ENCODE data around the gene JAG2. TPM values are rescaled to one million over a fixed set of nuclear protein-coding genes. Genes with fewer than 3 reads are reported as not detected.

JAG2 gene
- total RNA-seq, 3 donors from 2014 or later = 4.2 to 15.4 (median 13.1) TPM

- peaks cover 0 to 15% of the 10 kb centered on the region in 2 donors for H3K4me1 ChIP-seq
- no peak overlapping the region for H3K4me3 ChIP-seq
- intact Hi-C loops (cut with DNase I; ENCODE audit: low total_unique reads) = no loop called here
- peak overlapping the region in 1 of 2 donors; percentile 19 for H3K27ac ChIP-seq
- no peaks in the 10 kb centered on the region for H3K36me3 ChIP-seq
- DNase-seq (ENCODE audit: low spot score in 2 of 2) = no peak
- TF ChIP-seq POLR2A (IDR thresholded peaks at IDR 0.05) = no peak
- TF ChIP-seq POLR2AphosphoS5 (IDR thresholded peaks at IDR 0.05) = no peak
- no peak for TF ChIP-seq CTCF (IDR thresholded peaks at IDR 0.05)
- no peaks in the 10 kb centered on the region for H3K9me3 ChIP-seq
- peaks cover 0 to 29% of the 10 kb centered on the region in 2 donors for H3K27me3 ChIP-seq
Measured at GRCh38 chr14:105204206-105204930, 35.8 kb upstream of the JAG2 start.

- Histone ChIP-seq H3K9me3 (no peaks in the 10 kb centered on the region), H3K4me1 (peaks cover 0 to 15% of the 10 kb centered on the region in 2 donors), H3K27ac (peak overlapping the region in 1 of 2 donors; percentile 19), H3K27me3 (peaks cover 0 to 36% of the 10 kb centered on the region in 2 donors), H3K36me3 (no peaks in the 10 kb centered on the region), H3K4me3 (no peak overlapping the region)
- TF ChIP-seq CTCF (IDR thresholded peaks at IDR 0.05) (no peak), POLR2AphosphoS5 (IDR thresholded peaks at IDR 0.05) (no peak), POLR2A (IDR thresholded peaks at IDR 0.05) (no peak)
- no peak for DNase-seq (ENCODE audit: low spot score in 2 of 2)
- intact Hi-C loops (cut with DNase I; ENCODE audit: low total_unique reads) = no loop called here
Measured at GRCh38 chr14:105203701-105204100, 35.1 kb upstream of the JAG2 start.

GRCh38 chr14:105203057-105203531 is 34.5 kb upstream of the JAG2 start:
- H3K9me3 ChIP-seq = no peaks in the 10 kb centered on the region
- no peak overlapping the region for H3K27ac ChIP-seq
- H3K4me3 ChIP-seq = no peak overlapping the region
- H3K36me3 ChIP-seq = no peaks in the 10 kb centered on the region
- intact Hi-C loops (cut with DNase I; ENCODE audit: low total_unique reads) = no loop called here
- peaks cover 0 to 15% of the 10 kb centered on the region in 2 donors for H3K4me1 ChIP-seq
- peaks cover 0 to 37% of the 10 kb centered on the region in 2 donors for H3K27me3 ChIP-seq
- no peak for TF ChIP-seq POLR2A (IDR thresholded peaks at IDR 0.05)
- TF ChIP-seq CTCF (IDR thresholded peaks at IDR 0.05) = peak; percentile 78 to 91 (median 87)
- peak; percentile 56 to 86 for DNase-seq (ENCODE audit: low spot score in 2 of 2)

- peaks cover 0 to 19% of the 10 kb centered on the region in 2 donors for H3K4me1 ChIP-seq
- no peak for TF ChIP-seq CTCF (IDR thresholded peaks at IDR 0.05)
- TF ChIP-seq POLR2A (IDR thresholded peaks at IDR 0.05) = no peak
- TF ChIP-seq POLR2AphosphoS5 (IDR thresholded peaks at IDR 0.05) = no peak
- H3K27me3 ChIP-seq = peaks cover 0 to 46% of the 10 kb centered on the region in 2 donors
- DNase-seq (ENCODE audit: low spot score in 2 of 2) = no peak
- peak overlapping the region in 1 of 2 donors; percentile 14 for H3K27ac ChIP-seq
- intact Hi-C loops (cut with DNase I; ENCODE audit: low total_unique reads) = no loop called here
- no peak overlapping the region for H3K4me3 ChIP-seq
- H3K9me3 ChIP-seq = no peaks in the 10 kb centered on the region
- H3K36me3 ChIP-seq = no peaks in the 10 kb centered on the region
Measured at GRCh38 chr14:105201925-105202513, 33.4 kb upstream of the JAG2 start.

Data from breast epithelium (tissue), 4 donors.